Astrocyte (in vitro differentiated cells and primary cell): ENCODE measurements around the gene TGFB3. TPM values are rescaled to one million over a fixed set of nuclear protein-coding genes. Genes with fewer than 3 reads are reported as not detected.

ENCODE experiments used
- DNase-seq: peaks from one replicate; pipeline ENCODE4 v3.0.0-alpha.2; 2010; ENCODE audit warnings: low read depth
- FAIRE-seq: peaks from 2 replicates; lab custom pipeline; 2011; peaks lifted over from hg19 to GRCh38; lab: Jason Lieb, UNC
- H2AFZ ChIP-seq: 2 replicates; pipeline ENCODE4 v1.6.0; 2012; ENCODE audit warnings: low read depth, low read length, inconsistent platforms
- H3K27ac ChIP-seq: 2 replicates; pipeline ENCODE4 v1.5.1; 2011; ENCODE audit warnings: low read depth, low read length, inconsistent platforms
- H3K27me3 ChIP-seq: 2 replicates; pipeline ENCODE4 v1.6.0; 2011; ENCODE audit warnings: low read length, inconsistent platforms; ENCODE audit not compliant: insufficient read depth
- H3K36me3 ChIP-seq: 2 replicates; pipeline ENCODE4 v1.5.1; 2011; ENCODE audit warnings: low read length, inconsistent platforms; ENCODE audit not compliant: insufficient read depth
- H3K4me1 ChIP-seq: 2 replicates; pipeline ENCODE4 v1.5.1; 2011; ENCODE audit warnings: low read length, inconsistent platforms; ENCODE audit not compliant: insufficient read depth
- H3K4me2 ChIP-seq: 2 replicates; pipeline ENCODE4 v1.6.0; 2012; ENCODE audit warnings: low read length, inconsistent platforms
- H3K4me3 ChIP-seq: 2 replicates; pipeline ENCODE4 v1.5.1; 2011; ENCODE audit warnings: low read depth, mild to moderate bottlenecking, low read length, inconsistent platforms; ENCODE audit not compliant: insufficient read depth
- H3K79me2 ChIP-seq: 2 replicates; pipeline ENCODE4 v1.6.0; 2012; ENCODE audit warnings: mild to moderate bottlenecking, low read length, inconsistent platforms; ENCODE audit not compliant: insufficient read depth
- H3K9ac ChIP-seq: 2 replicates; pipeline ENCODE4 v1.6.0; 2012; ENCODE audit warnings: mild to moderate bottlenecking, low read length, inconsistent platforms
- H3K9me3 ChIP-seq: 2 replicates; pipeline ENCODE4 v1.5.1; 2012; ENCODE audit warnings: low read depth, mild to moderate bottlenecking, low read length, inconsistent platforms; ENCODE audit not compliant: insufficient read depth
- H4K20me1 ChIP-seq: 2 replicates; pipeline ENCODE4 v1.6.0; 2012; ENCODE audit warnings: low read length, inconsistent platforms; ENCODE audit not compliant: insufficient read depth
- H3K27ac Mint-ChIP-seq: one replicate; pipeline ENCODE4 v1.8.0; 2021; ENCODE audit warnings: mild to moderate bottlenecking, mixed read lengths; ENCODE audit not compliant: unreplicated experiment
- H3K27me3 Mint-ChIP-seq: one replicate; pipeline ENCODE4 v1.8.0; 2021; ENCODE audit warnings: low read depth, mixed read lengths; ENCODE audit not compliant: unreplicated experiment
- H3K36me3 Mint-ChIP-seq: one replicate; pipeline ENCODE4 v1.8.0; 2021; ENCODE audit warnings: low read depth, mixed read lengths; ENCODE audit not compliant: unreplicated experiment
- H3K4me1 Mint-ChIP-seq: one replicate; pipeline ENCODE4 v1.8.0; 2021; ENCODE audit warnings: low read depth, mixed read lengths; ENCODE audit not compliant: unreplicated experiment
- H3K4me3 Mint-ChIP-seq: one replicate; pipeline ENCODE4 v1.8.0; 2021; ENCODE audit warnings: mild to moderate bottlenecking, moderate library complexity, mixed read lengths; ENCODE audit not compliant: unreplicated experiment
- H3K9me3 Mint-ChIP-seq: one replicate; pipeline ENCODE4 v1.8.0; 2021; ENCODE audit warnings: mild to moderate bottlenecking, mixed read lengths; ENCODE audit not compliant: unreplicated experiment
- CTCF ChIP-seq: IDR thresholded peaks from 2 replicates; pipeline ENCODE4 v1.5.1; 2011; ENCODE audit warnings: low read depth, mild to moderate bottlenecking, inconsistent platforms, low read length, moderate library complexity; ENCODE audit not compliant: insufficient read depth
- EZH2 ChIP-seq: IDR thresholded peaks from 2 replicates; pipeline ENCODE4 v1.6.1; 2012; ENCODE audit warnings: mild to moderate bottlenecking, low read length, inconsistent platforms; ENCODE audit not compliant: insufficient read depth
- total RNA-seq: library from RNA; stranded (reverse); gene quantifications from 2 replicates; pipeline ENCODE4 v1.2.1, GENCODE V29; 2021

TGFB3 gene
- total RNA-seq, 1 donor from 2014 or later, result 30.5 TPM

GRCh38 chr14:75910048-75910447 is 71.7 kb downstream of the TGFB3 start:
- Histone ChIP-seq H3K27me3 (no peaks in the 10 kb centered on the region), H3K4me2 (no peak overlapping the region), H3K27ac (no peak overlapping the region), H3K9me3 (no peaks in the 10 kb centered on the region), H2AFZ (no peak overlapping the region), H3K9ac (no peak overlapping the region), H3K36me3 (no peaks in the 10 kb centered on the region), H3K4me1 (no peaks in the 10 kb centered on the region), H3K4me3 (no peak overlapping the region), H4K20me1 (no peaks in the 10 kb centered on the region), H3K79me2 (no peaks in the 10 kb centered on the region)
- Mint-ChIP-seq H3K4me3 (no peak overlapping the region), H3K27ac (no peak overlapping the region), H3K4me1 (peaks cover 18% of the 10 kb centered on the region), H3K27me3 (no peaks in the 10 kb centered on the region), H3K36me3 (peaks cover 3% of the 10 kb centered on the region), H3K9me3 (no peaks in the 10 kb centered on the region)
- DNase-seq (no peak), FAIRE-seq (no peak)
- no peak for TF ChIP-seq EZH2
- no peak for TF ChIP-seq CTCF

GRCh38 chr14:75909630-75910029 is 72.2 kb downstream of the TGFB3 start:
- no peak overlapping the region for H3K9ac ChIP-seq
- FAIRE-seq, result no peak
- no peak overlapping the region for H3K27ac Mint-ChIP-seq
- H3K4me1 ChIP-seq, result no peaks in the 10 kb centered on the region
- no peak overlapping the region for H3K27ac ChIP-seq
- no peaks in the 10 kb centered on the region for H3K27me3 ChIP-seq
- H3K4me1 Mint-ChIP-seq, result peaks cover 19% of the 10 kb centered on the region
- H3K4me2 ChIP-seq, result no peak overlapping the region
- H4K20me1 ChIP-seq, result no peaks in the 10 kb centered on the region
- H2AFZ ChIP-seq, result no peak overlapping the region
- H3K27me3 Mint-ChIP-seq, result no peaks in the 10 kb centered on the region
- no peak overlapping the region for H3K4me3 Mint-ChIP-seq
- H3K9me3 Mint-ChIP-seq, result no peaks in the 10 kb centered on the region
- no peak for DNase-seq
- no peak for TF ChIP-seq CTCF
- TF ChIP-seq EZH2, result no peak
- peaks cover 1% of the 10 kb centered on the region for H3K36me3 Mint-ChIP-seq
- no peaks in the 10 kb centered on the region for H3K79me2 ChIP-seq
- no peak overlapping the region for H3K4me3 ChIP-seq
- H3K9me3 ChIP-seq, result no peaks in the 10 kb centered on the region
- H3K36me3 ChIP-seq, result no peaks in the 10 kb centered on the region

Other genes with a start within 250 kb of the TGFB3 start
- 29.4 and 35.2 TPM in 2 replicates for gene IFT43, start 3.8 kb upstream of the TGFB3 start, total RNA-seq
- gene GPATCH2L, start 169.9 kb upstream of the TGFB3 start, total RNA-seq, result 54.3 and 60.8 TPM in 2 replicates